HEK293 (cell line): ENCODE measurements around the gene CKM.

Source experiments
- ATF2 ChIP-seq: fragments of 450-650 bp; formaldehyde crosslinking; IDR thresholded peaks from 2 replicates; pipeline ENCODE4 v1.5.1; 2016; ENCODE audit warnings: missing biosample characterization, missing genetic modification characterization, low read depth
- CTCF ChIP-seq: fragments of 450-650 bp; formaldehyde crosslinking; IDR thresholded peaks from 2 replicates; pipeline ENCODE4 v1.5.1; 2016; ENCODE audit warnings: missing biosample characterization, missing genetic modification characterization
- PRDM6 ChIP-seq: fragments of 450-650 bp; formaldehyde crosslinking; IDR thresholded peaks from 2 replicates; pipeline ENCODE4 v1.5.1; 2017; ENCODE audit warnings: missing biosample characterization, missing genetic modification characterization
- SETDB1 ChIP-seq: IDR thresholded peaks from one replicate; pipeline ENCODE4 v1.6.1; 2017; ENCODE audit warnings: mild to moderate bottlenecking, low read length, moderate library complexity, mixed read lengths; ENCODE audit not compliant: insufficient read length
- YY1 ChIP-seq: fragments of 450-650 bp; formaldehyde crosslinking; IDR thresholded peaks from 2 replicates; pipeline ENCODE4 v1.5.1; 2018; ENCODE audit warnings: missing biosample characterization, missing genetic modification characterization
- ZNF274 ChIP-seq, 2 experiments: fragments of 200-500 bp in 1 of 2; fragments of 450-650 bp in 1 of 2; sonication (Bioruptor generic) in 1 of 2; formaldehyde crosslinking in 1 of 2; IDR thresholded peaks; 2 replicates each; pipeline versions ENCODE4 v1.5.1 to v1.6.1; 2014 to 2016; ENCODE audit warnings: borderline replicate concordance in 1 of 2, inconsistent platforms in 1 of 2, low read length in 1 of 2, missing biosample characterization in 1 of 2, missing genetic modification characterization in 1 of 2
- ZNF354C ChIP-seq: fragments of 450-650 bp; formaldehyde crosslinking; IDR thresholded peaks from 2 replicates; pipeline ENCODE4 v1.5.1; 2016; ENCODE audit warnings: missing biosample characterization, missing genetic modification characterization, low read depth, borderline replicate concordance
- ZNF433 ChIP-seq: fragments of 450-650 bp; formaldehyde crosslinking; IDR thresholded peaks from 2 replicates; pipeline ENCODE4 v1.5.1; 2016; ENCODE audit warnings: missing biosample characterization, missing genetic modification characterization, low read depth

GRCh38 chr19:45344621-45345505 is 22.2 kb upstream of the CKM start:
- TF ChIP-seq ZNF433 (tag by site-specific recombination) (no peak), CTCF (no peak), ATF2 (no peak), ZNF274 (IDR thresholded peaks at IDR 0.05; ENCODE audit: low read length) (no peak), ZNF274 (tag by site-specific recombination; IDR thresholded peaks at IDR 0.05; ENCODE audit: borderline replicate concordance) (no peak), PRDM6 (tag by site-specific recombination) (no peak), SETDB1 (no peak), YY1 (tag by site-specific recombination) (no peak), ZNF354C (tag by site-specific recombination) (no peak)
